22Rv1 (cell line): ENCODE results near the gene UNC5C.

ENCODE experiments used
- ZFX ChIP-seq: fragments of 450-650 bp; IDR thresholded peaks from 2 replicates; pipeline ENCODE4 v1.6.1; 2017; ENCODE audit warnings: antibody characterized with exemption, borderline replicate concordance
- TF ChIP-seq, protein P1 (sequence below): fragments of 450-650 bp; IDR thresholded peaks from 2 replicates; pipeline ENCODE4 v1.5.1; 2017; ENCODE audit warnings: mild to moderate bottlenecking

DNA sequence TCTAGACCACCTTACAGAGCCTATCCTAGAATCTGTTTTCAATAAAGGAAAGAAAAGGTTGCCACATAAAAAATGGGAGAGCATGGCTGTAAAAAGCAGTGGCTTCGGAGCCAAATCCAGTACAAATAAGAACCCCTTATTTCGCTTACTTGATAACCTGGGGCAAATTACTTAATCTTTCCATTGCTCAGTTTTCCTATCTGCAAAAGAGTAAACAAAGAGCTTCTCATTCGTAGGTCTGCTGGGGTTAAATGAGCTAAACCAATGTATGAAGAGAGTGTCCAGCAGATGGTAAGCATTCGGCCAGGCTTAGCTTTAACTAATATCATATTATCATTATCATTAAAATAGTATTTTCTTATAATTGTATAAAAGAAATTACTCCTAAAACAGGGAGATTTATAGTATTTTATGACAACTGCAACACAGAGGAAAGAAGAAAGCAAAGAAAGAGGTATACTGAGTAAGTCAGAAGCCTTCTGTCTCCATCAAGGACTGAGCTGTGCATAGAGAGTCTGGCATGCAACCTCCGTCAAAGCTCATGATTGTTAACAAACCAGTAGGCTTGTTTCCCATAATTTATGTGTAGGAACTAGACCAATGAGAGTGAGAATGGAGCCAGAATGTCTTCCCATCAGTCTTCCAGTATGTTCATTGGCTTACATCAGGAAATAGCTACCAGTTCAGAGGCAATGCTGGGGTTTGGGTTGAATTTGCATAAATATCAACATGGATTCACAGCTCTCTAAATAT lies 364.9 kb downstream of the UNC5C start:
- TF ChIP-seq, protein P1, sequence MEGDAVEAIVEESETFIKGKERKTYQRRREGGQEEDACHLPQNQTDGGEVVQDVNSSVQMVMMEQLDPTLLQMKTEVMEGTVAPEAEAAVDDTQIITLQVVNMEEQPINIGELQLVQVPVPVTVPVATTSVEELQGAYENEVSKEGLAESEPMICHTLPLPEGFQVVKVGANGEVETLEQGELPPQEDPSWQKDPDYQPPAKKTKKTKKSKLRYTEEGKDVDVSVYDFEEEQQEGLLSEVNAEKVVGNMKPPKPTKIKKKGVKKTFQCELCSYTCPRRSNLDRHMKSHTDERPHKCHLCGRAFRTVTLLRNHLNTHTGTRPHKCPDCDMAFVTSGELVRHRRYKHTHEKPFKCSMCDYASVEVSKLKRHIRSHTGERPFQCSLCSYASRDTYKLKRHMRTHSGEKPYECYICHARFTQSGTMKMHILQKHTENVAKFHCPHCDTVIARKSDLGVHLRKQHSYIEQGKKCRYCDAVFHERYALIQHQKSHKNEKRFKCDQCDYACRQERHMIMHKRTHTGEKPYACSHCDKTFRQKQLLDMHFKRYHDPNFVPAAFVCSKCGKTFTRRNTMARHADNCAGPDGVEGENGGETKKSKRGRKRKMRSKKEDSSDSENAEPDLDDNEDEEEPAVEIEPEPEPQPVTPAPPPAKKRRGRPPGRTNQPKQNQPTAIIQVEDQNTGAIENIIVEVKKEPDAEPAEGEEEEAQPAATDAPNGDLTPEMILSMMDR = no peak
- TF ChIP-seq ZFX = no peak
